H9 (cell line): ENCODE measurements around the gene HSD11B1L. TPM values are rescaled to one million over a fixed set of nuclear protein-coding genes. Genes with fewer than 3 reads are reported as not detected.
A peak's percentile ranks its signal among the peaks of the same experiment; 100 is the strongest.

Experiments used
- DNase-seq: peaks from one replicate; pipeline ENCODE4 v3.0.0-alpha.2; 2017
- H2AFZ ChIP-seq: one replicate; pipeline ENCODE4 v1.6.1; 2013; ENCODE audit warnings: mild to moderate bottlenecking, low read length, control low read depth, moderate library complexity
- H2AK5ac ChIP-seq: 2 replicates; pipeline ENCODE4 v1.6.1; 2013; ENCODE audit warnings: low read length, control low read depth, mixed read lengths; ENCODE audit not compliant: insufficient read length
- H2BK120ac ChIP-seq: one replicate; pipeline ENCODE4 v1.6.1; 2013; ENCODE audit warnings: low read depth, mild to moderate bottlenecking, low read length, control low read depth, inconsistent platforms; ENCODE audit not compliant: poor library complexity, severe bottlenecking
- H2BK12ac ChIP-seq: 2 replicates; pipeline ENCODE4 v1.6.1; 2013; ENCODE audit warnings: low read length, control low read depth, mixed read lengths, low read depth; ENCODE audit not compliant: insufficient read length
- H2BK15ac ChIP-seq: 2 replicates; pipeline ENCODE4 v1.6.1; 2013; ENCODE audit warnings: low read depth, low read length, control low read depth
- H2BK20ac ChIP-seq: one replicate; pipeline ENCODE4 v1.6.1; 2013; ENCODE audit warnings: low read depth, mild to moderate bottlenecking, low read length, control low read depth, inconsistent platforms; ENCODE audit not compliant: poor library complexity, severe bottlenecking
- H2BK5ac ChIP-seq: 2 replicates; pipeline ENCODE4 v1.6.1; 2013; ENCODE audit warnings: low read length, control low read depth, mixed read lengths; ENCODE audit not compliant: insufficient read length
- H3K14ac ChIP-seq: 2 replicates; pipeline ENCODE4 v1.6.1; 2013; ENCODE audit warnings: low read length, control low read depth; ENCODE audit not compliant: insufficient read depth
- H3K18ac ChIP-seq: 2 replicates; pipeline ENCODE4 v1.6.1; 2013; ENCODE audit warnings: low read depth, mild to moderate bottlenecking, mixed read lengths, low read length, control low read depth; ENCODE audit not compliant: insufficient read length
- H3K23ac ChIP-seq: 2 replicates; pipeline ENCODE4 v1.6.1; 2013; ENCODE audit warnings: low read length, control low read depth, mixed read lengths, low read depth; ENCODE audit not compliant: insufficient read length
- H3K23me2 ChIP-seq: 2 replicates; pipeline ENCODE4 v1.6.1; 2013; ENCODE audit warnings: low read depth, mild to moderate bottlenecking, mixed read lengths, low read length, control low read depth; ENCODE audit not compliant: insufficient read length, poor library complexity, severe bottlenecking
- H3K27ac ChIP-seq: 2 replicates; pipeline ENCODE4 v1.5.1; 2013; ENCODE audit warnings: low read length, control low read depth, mixed read lengths, low read depth; ENCODE audit not compliant: insufficient read length
- H3K27me3 ChIP-seq: 2 replicates; pipeline ENCODE4 v1.6.1; 2013; ENCODE audit warnings: low read length, control low read depth, inconsistent platforms; ENCODE audit not compliant: insufficient read depth
- H3K4ac ChIP-seq: 2 replicates; pipeline ENCODE4 v1.6.1; 2013; ENCODE audit warnings: low read depth, mild to moderate bottlenecking, control low read depth, inconsistent platforms, low read length, moderate library complexity
- H3K4me1 ChIP-seq: 2 replicates; pipeline ENCODE4 v1.6.1; 2013; ENCODE audit warnings: low read length, control low read depth, inconsistent platforms; ENCODE audit not compliant: insufficient read depth
- H3K4me2 ChIP-seq: 2 replicates; pipeline ENCODE4 v1.6.1; 2013; ENCODE audit warnings: low read length, control low read depth, mixed read lengths; ENCODE audit not compliant: insufficient read length, insufficient read depth
- H3K56ac ChIP-seq: 2 replicates; pipeline ENCODE4 v1.6.1; 2013; ENCODE audit warnings: low read depth, mild to moderate bottlenecking, mixed read lengths, low read length, control low read depth; ENCODE audit not compliant: insufficient read length
- H3K79me1 ChIP-seq: 2 replicates; pipeline ENCODE4 v1.6.1; 2013; ENCODE audit warnings: low read depth, mild to moderate bottlenecking, moderate library complexity, low read length, control low read depth, inconsistent platforms; ENCODE audit not compliant: insufficient read depth, poor library complexity, severe bottlenecking
- H3K79me2 ChIP-seq: 2 replicates; pipeline ENCODE4 v1.6.1; 2013; ENCODE audit warnings: low read length, control low read depth, inconsistent platforms; ENCODE audit not compliant: insufficient read depth
- H3K9ac ChIP-seq: 2 replicates; pipeline ENCODE4 v1.6.1; 2013; ENCODE audit warnings: low read length, control low read depth, mixed read lengths; ENCODE audit not compliant: insufficient read length; ENCODE audit errors: extremely low read depth
- H3K9me3 ChIP-seq: one replicate; pipeline ENCODE4 v1.6.1; 2013; ENCODE audit warnings: low read depth, low read length, inconsistent platforms; ENCODE audit not compliant: control insufficient read depth
- H3T11ph ChIP-seq: one replicate; pipeline ENCODE4 v1.6.1; 2013; ENCODE audit warnings: mild to moderate bottlenecking, low read length, control low read depth, inconsistent platforms
- H4K20me1 ChIP-seq: one replicate; pipeline ENCODE4 v1.6.1; 2013; ENCODE audit not compliant: control insufficient read depth, insufficient read length, insufficient read depth
- H4K5ac ChIP-seq: 2 replicates; pipeline ENCODE4 v1.6.1; 2013; ENCODE audit warnings: low read depth, mild to moderate bottlenecking, mixed read lengths, low read length, control low read depth; ENCODE audit not compliant: insufficient read length
- H4K8ac ChIP-seq: replicated peaks from 2 replicates; pipeline ENCODE4 v1.6.1; 2013; ENCODE audit warnings: low read length, control low read depth, mixed read lengths, low read depth; ENCODE audit not compliant: insufficient read length
- H4K91ac ChIP-seq: 2 replicates; pipeline ENCODE4 v1.6.1; 2013; ENCODE audit warnings: low read depth, mild to moderate bottlenecking, moderate library complexity, mixed read lengths, low read length, control low read depth; ENCODE audit not compliant: insufficient read length
- H3K27ac Mint-ChIP-seq, 3 experiments: 2 replicates in 2 of 3; 3 replicates in 1 of 3; pipeline ENCODE4 v1.8.0; 2020 to 2021; ENCODE audit warnings: mixed read lengths in 3 of 3, mild to moderate bottlenecking in 1 of 3, moderate library complexity in 1 of 3
- H3K27me3 Mint-ChIP-seq: 2 replicates; pipeline ENCODE4 v1.8.0; 2021; ENCODE audit warnings: low read depth, mild to moderate bottlenecking, moderate library complexity, mixed read lengths
- H3K36me3 Mint-ChIP-seq, 3 experiments: 2 replicates in 2 of 3; 3 replicates in 1 of 3; pipeline ENCODE4 v1.8.0; 2020 to 2021; ENCODE audit warnings: low read depth in 3 of 3, mixed read lengths in 3 of 3; ENCODE audit not compliant: insufficient read depth in 1 of 3
- H3K4me1 Mint-ChIP-seq, 2 experiments: 2 replicates each; pipeline ENCODE4 v1.8.0; 2020; ENCODE audit warnings: mixed read lengths in 2 of 2
- H3K4me3 Mint-ChIP-seq, 2 experiments: 2 replicates in 1 of 2; 3 replicates in 1 of 2; pipeline ENCODE4 v1.8.0; 2020 to 2021; ENCODE audit warnings: mild to moderate bottlenecking in 2 of 2, mixed read lengths in 2 of 2, moderate library complexity in 1 of 2
- H3K9me3 Mint-ChIP-seq, 2 experiments: 2 replicates in 1 of 2; 3 replicates in 1 of 2; pipeline ENCODE4 v1.8.0; 2020; ENCODE audit warnings: mild to moderate bottlenecking in 2 of 2, mixed read lengths in 2 of 2, moderate library complexity in 1 of 2
- WGBS: extraction: QIAGEN DNeasy Blood & Tissue Kit; methylation state at CpG from one replicate; pipeline ENCODE4 v1.1.7; 2013; ENCODE audit warnings: missing lambda C conversion rate, low lambda C conversion rate, mixed read lengths; ENCODE audit not compliant: insufficient read length; ENCODE audit errors: extremely low coverage; 5-methylcytosine and 5-hydroxymethylcytosine counted together
- total RNA-seq: library from RNA; stranded (reverse); gene quantifications from 2 replicates; pipeline ENCODE4 v1.2.1, GENCODE V29; 2021
- TF ChIP-seq, protein P1 (sequence below): fragments of 200-600 bp; sonication (generic); conservative IDR thresholded peaks from 3 replicates; pipeline ENCODE4 v1.8.0; 2021; ENCODE audit warnings: antibody characterized with exemption, mild to moderate bottlenecking

HSD11B1L gene
- total RNA-seq, 1 experiment from 2014 or later: 9.3 TPM

GRCh38 chr19:5692723-5693194 lies 11.9 kb downstream of the HSD11B1L start:
- Histone ChIP-seq H3K9ac (no peak overlapping the region), H4K20me1 (no peaks in the 10 kb centered on the region), H3K9me3 (no peaks in the 10 kb centered on the region), H4K8ac (no peak overlapping the region), H2AFZ (no peak overlapping the region), H2BK120ac (no peak overlapping the region), H4K91ac (no peak overlapping the region), H2BK12ac (no peak overlapping the region), H2BK20ac (no peak overlapping the region), H3K79me1 (no peaks in the 10 kb centered on the region), H3T11ph (no peak overlapping the region), H3K27me3 (no peaks in the 10 kb centered on the region), H3K23me2 (peaks cover 5% of the 10 kb centered on the region), H3K79me2 (peaks cover 14% of the 10 kb centered on the region; the same call in 1 of the 2 replicates), H3K23ac (no peak overlapping the region), H3K4me1 (no peaks in the 10 kb centered on the region), H3K56ac (no peak overlapping the region), H3K4ac (no peak overlapping the region), H2BK15ac (no peak overlapping the region), H3K14ac (no peak overlapping the region), H4K5ac (no peak overlapping the region), H2BK5ac (no peak overlapping the region), H3K27ac (no peak overlapping the region), H3K18ac (no peak overlapping the region), H2AK5ac (no peak overlapping the region), H3K4me2 (no peak overlapping the region)
- peak; percentile 30 for DNase-seq
- H3K27ac Mint-ChIP-seq: peak overlapping the region in 2 of 3 experiments; percentile 53 to 90; a peak in 3 of 7 replicates
- H3K4me1 Mint-ChIP-seq: peaks cover 4 to 12% of the 10 kb centered on the region in 2 experiments
- TF ChIP-seq, protein P1, sequence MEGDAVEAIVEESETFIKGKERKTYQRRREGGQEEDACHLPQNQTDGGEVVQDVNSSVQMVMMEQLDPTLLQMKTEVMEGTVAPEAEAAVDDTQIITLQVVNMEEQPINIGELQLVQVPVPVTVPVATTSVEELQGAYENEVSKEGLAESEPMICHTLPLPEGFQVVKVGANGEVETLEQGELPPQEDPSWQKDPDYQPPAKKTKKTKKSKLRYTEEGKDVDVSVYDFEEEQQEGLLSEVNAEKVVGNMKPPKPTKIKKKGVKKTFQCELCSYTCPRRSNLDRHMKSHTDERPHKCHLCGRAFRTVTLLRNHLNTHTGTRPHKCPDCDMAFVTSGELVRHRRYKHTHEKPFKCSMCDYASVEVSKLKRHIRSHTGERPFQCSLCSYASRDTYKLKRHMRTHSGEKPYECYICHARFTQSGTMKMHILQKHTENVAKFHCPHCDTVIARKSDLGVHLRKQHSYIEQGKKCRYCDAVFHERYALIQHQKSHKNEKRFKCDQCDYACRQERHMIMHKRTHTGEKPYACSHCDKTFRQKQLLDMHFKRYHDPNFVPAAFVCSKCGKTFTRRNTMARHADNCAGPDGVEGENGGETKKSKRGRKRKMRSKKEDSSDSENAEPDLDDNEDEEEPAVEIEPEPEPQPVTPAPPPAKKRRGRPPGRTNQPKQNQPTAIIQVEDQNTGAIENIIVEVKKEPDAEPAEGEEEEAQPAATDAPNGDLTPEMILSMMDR: no peak
- peak overlapping the region; percentile 98 to 100; a peak in 4 of 5 replicates for H3K4me3 Mint-ChIP-seq
- WGBS: no CpG with 5 or more reads among the region's 7 CpGs
- peaks cover 5 to 6% of the 10 kb centered on the region in 2 experiments; a peak in 2 of 5 replicates for H3K9me3 Mint-ChIP-seq
- peaks cover 12% of the 10 kb centered on the region for H3K27me3 Mint-ChIP-seq
- peaks cover 35 to 65% (median 49%) of the 10 kb centered on the region in 3 experiments for H3K36me3 Mint-ChIP-seq
